ENCODE data around the gene TMEM114.

Gene TMEM114

GRCh38 chr16:8547762-8548161 lies 42.5 kb downstream of the TMEM114 start:
- TF ChIP-seq CTCF (IDR thresholded peaks at IDR 0.05; ENCODE audit: low read depth, low read length, missing control alignments), result no peak
- in situ Hi-C loops (cut with HindIII; ENCODE audit: low pct_ligation_motif_present, low sequenced_read_pairs), result no loop called here
- no peaks in the 10 kb centered on the region for H3K27me3 ChIP-seq (replicated peaks)
- H3K27ac ChIP-seq, result no peak overlapping the region
- H3K4me3 ChIP-seq (ENCODE audit: low read depth, low read length), result no peak overlapping the region
- no peaks in the 10 kb centered on the region for H3K36me3 ChIP-seq (replicated peaks)
- DNase-seq, result no peak

- no peak for TF ChIP-seq CTCF (IDR thresholded peaks at IDR 0.05; ENCODE audit: low read depth, low read length, missing control alignments)
- Histone ChIP-seq H3K36me3 (replicated peaks) (no peaks in the 10 kb centered on the region), H3K4me3 (ENCODE audit: low read depth, low read length) (no peak overlapping the region), H3K27ac (no peak overlapping the region), H3K27me3 (replicated peaks) (no peaks in the 10 kb centered on the region)
- in situ Hi-C loops (cut with HindIII; ENCODE audit: low pct_ligation_motif_present, low sequenced_read_pairs), result no loop called here
- no peak for DNase-seq
Measured at GRCh38 chr16:8544406-8544805, 45.9 kb downstream of the TMEM114 start.

GRCh38 chr16:8543258-8543657 lies 47.1 kb downstream of the TMEM114 start:
- no peak for TF ChIP-seq CTCF (IDR thresholded peaks at IDR 0.05; ENCODE audit: low read depth, low read length, missing control alignments)
- H3K27ac ChIP-seq, result no peak overlapping the region
- H3K36me3 ChIP-seq (replicated peaks), result no peaks in the 10 kb centered on the region
- H3K4me3 ChIP-seq (ENCODE audit: low read depth, low read length), result no peak overlapping the region
- no peaks in the 10 kb centered on the region for H3K27me3 ChIP-seq (replicated peaks)
- DNase-seq, result no peak
- in situ Hi-C loops (cut with HindIII; ENCODE audit: low pct_ligation_motif_present, low sequenced_read_pairs), result no loop called here

GRCh38 chr16:8542393-8542792 lies 47.9 kb downstream of the TMEM114 start:
- no peak overlapping the region for H3K4me3 ChIP-seq (ENCODE audit: low read depth, low read length)
- H3K27me3 ChIP-seq (replicated peaks), result no peaks in the 10 kb centered on the region
- in situ Hi-C loops (cut with HindIII; ENCODE audit: low pct_ligation_motif_present, low sequenced_read_pairs), result no loop called here
- no peak for DNase-seq
- no peaks in the 10 kb centered on the region for H3K36me3 ChIP-seq (replicated peaks)
- H3K27ac ChIP-seq, result no peak overlapping the region
- no peak for TF ChIP-seq CTCF (IDR thresholded peaks at IDR 0.05; ENCODE audit: low read depth, low read length, missing control alignments)

- H3K27me3 ChIP-seq (replicated peaks), result no peaks in the 10 kb centered on the region
- H3K27ac ChIP-seq, result no peak overlapping the region
- TF ChIP-seq CTCF (IDR thresholded peaks at IDR 0.05; ENCODE audit: low read depth, low read length, missing control alignments), result no peak
- DNase-seq, result no peak
- no peak overlapping the region for H3K4me3 ChIP-seq (ENCODE audit: low read depth, low read length)
- no peaks in the 10 kb centered on the region for H3K36me3 ChIP-seq (replicated peaks)
- in situ Hi-C loops (cut with HindIII; ENCODE audit: low pct_ligation_motif_present, low sequenced_read_pairs), result no loop called here
Measured at GRCh38 chr16:8541868-8542267, 48.4 kb downstream of the TMEM114 start.

GRCh38 chr16:8537691-8538342 lies 52.5 kb downstream of the TMEM114 start:
- DNase-seq, result no peak
- in situ Hi-C loops (cut with HindIII; ENCODE audit: low pct_ligation_motif_present, low sequenced_read_pairs), result no loop called here
- Histone ChIP-seq H3K36me3 (replicated peaks) (no peaks in the 10 kb centered on the region), H3K27me3 (replicated peaks) (no peaks in the 10 kb centered on the region), H3K4me3 (ENCODE audit: low read depth, low read length) (no peak overlapping the region), H3K27ac (no peak overlapping the region)
- no peak for TF ChIP-seq CTCF (IDR thresholded peaks at IDR 0.05; ENCODE audit: low read depth, low read length, missing control alignments)
